Activated CD8-positive, alpha-beta memory T cell treated with anti-CD3 and anti-CD28 coated beads, Interleukin-2, amount 10 ng/mL, durations not matched to agents 7 days and 5 days (primary cell): Measurements from ENCODE around the gene PKMYT1. TPM values are rescaled to one million over a fixed set of nuclear protein-coding genes. Genes with fewer than 3 reads are reported as not detected.

Experiments used
- ATAC-seq: fragments of 150-1000 bp; cut with Tn5 transposase; one replicate; pipeline ENCODE4 v1.10.0; 2021; ENCODE audit warnings: moderate library complexity
- CTCF ChIA-PET: fragments of 350-600 bp; sonication (Branson Sonifier 250); formaldehyde crosslinking; loops from one replicate; lab custom pipeline; 2021; ENCODE audit warnings: antibody characterized with exemption; lab: Charles Lee
- DNase-seq: peaks from one replicate; pipeline ENCODE4 v3.0.0-alpha.2; 2020
- H3K27ac Mint-ChIP-seq: one replicate; pipeline ENCODE4 v1.8.0; 2021; ENCODE audit warnings: mild to moderate bottlenecking, mixed read lengths
- H3K27me3 Mint-ChIP-seq: one replicate; pipeline ENCODE4 v1.8.0; 2021; ENCODE audit warnings: mixed read lengths
- H3K36me3 Mint-ChIP-seq: one replicate; pipeline ENCODE4 v1.8.0; 2021; ENCODE audit warnings: mild to moderate bottlenecking, mixed read lengths
- H3K4me1 Mint-ChIP-seq: one replicate; pipeline ENCODE4 v1.8.0; 2021; ENCODE audit warnings: mixed read lengths
- H3K4me3 Mint-ChIP-seq: one replicate; pipeline ENCODE4 v1.8.0; 2021; ENCODE audit warnings: mild to moderate bottlenecking, moderate library complexity, mixed read lengths
- H3K9me3 Mint-ChIP-seq: one replicate; pipeline ENCODE4 v1.8.0; 2022; ENCODE audit warnings: low read depth, mixed read lengths
- total RNA-seq, 2 experiments: library from RNA; stranded (reverse); gene quantifications; one replicate each; pipeline ENCODE4 v1.2.3, GENCODE V29; 2021

Gene PKMYT1
- total RNA-seq, 2 experiments from 2014 or later: 146 to 199 TPM

DNA sequence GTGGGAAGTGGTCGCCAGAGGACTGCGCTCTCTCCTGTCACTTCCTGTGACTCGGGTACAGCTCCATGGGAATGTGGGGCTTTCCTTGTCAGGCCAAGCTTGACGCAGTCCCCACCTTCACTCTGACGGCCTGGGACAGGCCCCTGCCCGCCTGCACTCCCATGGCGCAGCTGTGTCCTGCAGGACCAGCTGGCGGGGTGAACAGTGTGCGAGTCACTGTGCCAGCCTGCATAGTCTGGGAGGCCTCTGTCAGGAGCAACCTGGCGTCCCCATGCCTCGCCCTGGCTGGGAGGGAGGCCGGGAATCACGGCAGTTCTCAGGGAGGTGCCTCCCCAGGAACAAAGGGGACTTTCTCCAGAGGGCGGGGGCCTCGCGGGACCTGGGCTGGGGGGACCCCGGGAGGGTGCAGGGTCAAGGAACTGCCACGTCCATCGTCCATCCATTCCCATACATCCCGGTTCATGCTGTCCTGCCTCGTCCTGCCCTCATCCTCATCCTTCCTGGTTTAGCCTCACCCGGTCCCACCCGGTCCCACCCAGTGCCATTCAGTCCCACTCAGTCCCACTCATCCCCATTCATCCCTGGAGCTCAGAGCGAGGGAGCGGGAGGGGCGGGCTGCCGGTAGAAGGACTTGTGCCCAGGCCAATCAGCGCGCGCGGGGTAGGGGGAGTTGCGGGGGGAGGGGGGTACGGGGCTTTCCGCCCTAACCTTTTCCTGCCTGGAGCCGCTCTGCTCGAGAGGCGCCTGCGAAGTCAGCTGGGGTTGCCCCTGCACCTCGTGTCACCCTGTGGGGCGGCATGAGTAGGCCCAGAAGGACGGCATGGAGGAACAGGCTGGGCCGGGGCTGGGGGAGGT, 55.1 kb downstream of the PKMYT1 start:
- DNase-seq: no peak
- ATAC-seq: no peak
- H3K4me3 Mint-ChIP-seq: no peak overlapping the region
- no peaks in the 10 kb centered on the region for H3K9me3 Mint-ChIP-seq
- H3K36me3 Mint-ChIP-seq: no peaks in the 10 kb centered on the region
- H3K4me1 Mint-ChIP-seq: peaks cover 13% of the 10 kb centered on the region
- CTCF ChIA-PET: no interaction called here
- H3K27me3 Mint-ChIP-seq: no peaks in the 10 kb centered on the region
- no peak overlapping the region for H3K27ac Mint-ChIP-seq

DNA sequence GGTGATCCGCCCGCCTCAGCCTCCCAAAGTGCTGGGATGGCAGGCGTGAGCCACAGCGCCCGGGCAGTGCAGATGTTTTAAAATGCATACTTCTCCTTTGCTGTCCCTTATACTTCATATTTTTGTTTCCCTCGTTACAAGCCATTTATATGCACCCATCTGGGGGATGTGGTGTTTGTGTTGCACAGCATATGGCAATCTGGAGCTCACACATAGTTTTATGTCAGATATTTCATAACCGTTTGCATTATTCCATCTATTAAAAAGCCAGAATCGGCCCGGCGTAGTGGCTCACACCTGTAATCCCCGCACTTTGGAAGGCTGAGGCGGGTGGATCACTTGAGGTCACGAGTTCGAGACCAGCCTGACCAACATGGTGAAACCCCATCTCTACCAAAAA, 56.8 kb downstream of the PKMYT1 start:
- ATAC-seq (no peak), DNase-seq (no peak)
- Mint-ChIP-seq H3K4me3 (no peak overlapping the region), H3K27ac (no peak overlapping the region), H3K27me3 (no peaks in the 10 kb centered on the region), H3K9me3 (no peaks in the 10 kb centered on the region), H3K4me1 (peaks cover 19% of the 10 kb centered on the region), H3K36me3 (peaks cover 2% of the 10 kb centered on the region)
- CTCF ChIA-PET: interaction anchor here (1.0 to 5.4 kb wide), 6 partner anchors 12 to 84 kb away, joined by 3 to 32 read pairs (median 4); partner anchors contain the start of gene FLYWCH1

Other genes with a start within 250 kb of the PKMYT1 start
- 100 to 1,000 TPM; 631 to 651 TPM for gene SRRM2, start 227.8 kb downstream of the PKMYT1 start, total RNA-seq
- 100 to 1,000 TPM; 260 to 318 TPM for gene ELOB, start 203.2 kb downstream of the PKMYT1 start, total RNA-seq
- not detected for gene PRSS33, start 192.9 kb downstream of the PKMYT1 start, total RNA-seq
- not detected for gene PRSS41, start 182.0 kb downstream of the PKMYT1 start, total RNA-seq
- gene PRSS21, start 163.2 kb downstream of the PKMYT1 start, total RNA-seq: 10 to 100 TPM in 1 of 2 experiments, 1 to 10 TPM in 1; 6.0 to 10.3 TPM
- gene ZG16B, start 150.1 kb downstream of the PKMYT1 start, total RNA-seq: 1 to 10 TPM; 3.6 to 7.0 TPM
- gene PRSS22, start 122.3 kb downstream of the PKMYT1 start, total RNA-seq: not detected
- 10 to 100 TPM; 19.6 to 19.7 TPM for gene FLYWCH2, start 97.2 kb downstream of the PKMYT1 start, total RNA-seq
- gene FLYWCH1, start 68.5 kb downstream of the PKMYT1 start, total RNA-seq: 10 to 100 TPM; 52.7 to 58.1 TPM
- under 1 TPM; 0.35 to 0.40 TPM for gene KREMEN2, start 16.2 kb downstream of the PKMYT1 start, total RNA-seq
- 10 to 100 TPM; 58.7 to 62.9 TPM for gene PAQR4, start 11.1 kb downstream of the PKMYT1 start, total RNA-seq
- under 1 TPM; 0.09 to 0.15 TPM for gene CLDN9, start 32.5 kb upstream of the PKMYT1 start, total RNA-seq
- gene CLDN6, start 37.7 kb upstream of the PKMYT1 start, total RNA-seq: not detected
- 1 to 10 TPM; 5.5 to 5.9 TPM for gene TNFRSF12A, start 39.9 kb upstream of the PKMYT1 start, total RNA-seq
- gene HCFC1R1, start 43.5 kb upstream of the PKMYT1 start, total RNA-seq: 10 to 100 TPM; 31.8 to 34.3 TPM
- gene THOC6, start 43.6 kb upstream of the PKMYT1 start, total RNA-seq: 10 to 100 TPM; 45.6 to 51.5 TPM
- under 1 TPM in 1 of 2 experiments, not detected in 1; 0.50 TPM for gene BICDL2, start 56.5 kb upstream of the PKMYT1 start, total RNA-seq
- 10 to 100 TPM; 34.0 to 88.3 TPM for gene MMP25, start 66.1 kb upstream of the PKMYT1 start, total RNA-seq
- 1,000 to 10,000 TPM; 2,870 to 3,468 TPM for gene IL32, start 85.2 kb upstream of the PKMYT1 start, total RNA-seq
- under 1 TPM; 0.21 to 0.23 TPM for gene ZSCAN10, start 118.8 kb upstream of the PKMYT1 start, total RNA-seq
- gene ZNF205, start 132.1 kb upstream of the PKMYT1 start, total RNA-seq: not detected
- gene ZNF213, start 154.6 kb upstream of the PKMYT1 start, total RNA-seq: 10 to 100 TPM; 10.6 to 12.3 TPM
- not detected for gene OR1F1, start 207.8 kb upstream of the PKMYT1 start, total RNA-seq